Neural crest cell (in vitro differentiated cells): ENCODE measurements around the gene DDX3X. TPM values are rescaled to one million over a fixed set of nuclear protein-coding genes. Genes with fewer than 3 reads are reported as not detected.
A peak's percentile ranks its signal among the peaks of the same experiment; 100 is the strongest.

ENCODE experiments used
- DNase-seq: peaks from one replicate; pipeline ENCODE4 v3.0.0; 2021; ENCODE audit warnings: low read depth, mixed read lengths, low spot score
- H3K27ac Mint-ChIP-seq: one replicate; pipeline ENCODE4 v1.8.0; 2021; ENCODE audit warnings: mild to moderate bottlenecking, mixed read lengths; ENCODE audit not compliant: unreplicated experiment
- H3K27me3 Mint-ChIP-seq: 2 replicates; pipeline ENCODE4 v1.8.0; 2021; ENCODE audit warnings: low read depth, mild to moderate bottlenecking, mixed read lengths
- H3K36me3 Mint-ChIP-seq: 2 replicates; pipeline ENCODE4 v1.8.0; 2021; ENCODE audit warnings: low read depth, mild to moderate bottlenecking, mixed read lengths
- H3K4me1 Mint-ChIP-seq: 2 replicates; pipeline ENCODE4 v1.8.0; 2021; ENCODE audit warnings: mixed read lengths
- H3K4me3 Mint-ChIP-seq: one replicate; pipeline ENCODE4 v1.8.0; 2021; ENCODE audit warnings: mild to moderate bottlenecking, mixed read lengths
- H3K9me3 Mint-ChIP-seq: 2 replicates; pipeline ENCODE4 v1.8.0; 2021; ENCODE audit warnings: mixed read lengths
- total RNA-seq: library from RNA; stranded (reverse); gene quantifications from 2 replicates; pipeline ENCODE4 v1.2.1, GENCODE V29; 2021
- TF ChIP-seq, protein P1 (sequence below): fragments of 200-600 bp; sonication (generic); conservative IDR thresholded peaks from 2 replicates; pipeline ENCODE4 v1.5.0; 2021; ENCODE audit warnings: antibody characterized with exemption, mild to moderate bottlenecking

Gene DDX3X
- total RNA-seq, 1 donor from 2014 or later: 300 TPM

GRCh38 chrX:41373989-41374606, 40.1 kb downstream of the DDX3X start:
- TF ChIP-seq, protein P1, sequence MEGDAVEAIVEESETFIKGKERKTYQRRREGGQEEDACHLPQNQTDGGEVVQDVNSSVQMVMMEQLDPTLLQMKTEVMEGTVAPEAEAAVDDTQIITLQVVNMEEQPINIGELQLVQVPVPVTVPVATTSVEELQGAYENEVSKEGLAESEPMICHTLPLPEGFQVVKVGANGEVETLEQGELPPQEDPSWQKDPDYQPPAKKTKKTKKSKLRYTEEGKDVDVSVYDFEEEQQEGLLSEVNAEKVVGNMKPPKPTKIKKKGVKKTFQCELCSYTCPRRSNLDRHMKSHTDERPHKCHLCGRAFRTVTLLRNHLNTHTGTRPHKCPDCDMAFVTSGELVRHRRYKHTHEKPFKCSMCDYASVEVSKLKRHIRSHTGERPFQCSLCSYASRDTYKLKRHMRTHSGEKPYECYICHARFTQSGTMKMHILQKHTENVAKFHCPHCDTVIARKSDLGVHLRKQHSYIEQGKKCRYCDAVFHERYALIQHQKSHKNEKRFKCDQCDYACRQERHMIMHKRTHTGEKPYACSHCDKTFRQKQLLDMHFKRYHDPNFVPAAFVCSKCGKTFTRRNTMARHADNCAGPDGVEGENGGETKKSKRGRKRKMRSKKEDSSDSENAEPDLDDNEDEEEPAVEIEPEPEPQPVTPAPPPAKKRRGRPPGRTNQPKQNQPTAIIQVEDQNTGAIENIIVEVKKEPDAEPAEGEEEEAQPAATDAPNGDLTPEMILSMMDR: no peak
- H3K27me3 Mint-ChIP-seq: no peaks in the 10 kb centered on the region
- H3K4me3 Mint-ChIP-seq: no peak overlapping the region
- no peak for DNase-seq
- H3K4me1 Mint-ChIP-seq: no peaks in the 10 kb centered on the region
- no peak overlapping the region for H3K27ac Mint-ChIP-seq
- peaks cover 3% of the 10 kb centered on the region for H3K36me3 Mint-ChIP-seq
- no peaks in the 10 kb centered on the region for H3K9me3 Mint-ChIP-seq

GRCh38 chrX:41377624-41378023, 43.7 kb downstream of the DDX3X start:
- Mint-ChIP-seq H3K4me3 (no peak overlapping the region), H3K27me3 (no peaks in the 10 kb centered on the region), H3K27ac (no peak overlapping the region), H3K36me3 (peaks cover 3% of the 10 kb centered on the region), H3K9me3 (no peaks in the 10 kb centered on the region), H3K4me1 (peaks cover 5% of the 10 kb centered on the region)
- DNase-seq: no peak
- TF ChIP-seq, protein P1: no peak

DNA sequence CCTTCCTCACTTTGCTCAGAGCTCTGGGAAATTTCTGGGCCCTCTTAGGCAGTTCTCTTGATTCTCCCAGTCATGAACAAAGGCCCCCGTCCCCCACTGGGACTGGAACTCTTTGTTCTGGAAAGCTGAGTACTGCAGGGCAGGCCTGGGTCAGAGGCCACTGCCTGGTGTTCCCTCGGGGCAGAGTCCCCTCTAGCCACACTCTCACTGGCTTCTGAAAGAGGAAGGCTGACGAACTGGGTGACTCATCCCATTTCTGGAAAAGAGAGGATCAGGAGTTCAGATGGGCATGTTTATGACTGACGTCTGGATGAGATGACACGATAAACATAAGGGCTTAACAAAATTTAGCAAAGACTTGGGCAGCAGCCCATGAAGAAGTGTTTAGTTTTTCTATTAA, 47.7 kb downstream of the DDX3X start:
- Mint-ChIP-seq H3K27ac (peak overlapping the region; percentile 60), H3K4me3 (no peak overlapping the region), H3K9me3 (no peaks in the 10 kb centered on the region), H3K4me1 (peaks cover 14% of the 10 kb centered on the region), H3K27me3 (no peaks in the 10 kb centered on the region), H3K36me3 (no peaks in the 10 kb centered on the region)
- TF ChIP-seq, protein P1: no peak
- peak; percentile 4 for DNase-seq

GRCh38 chrX:41382714-41383645, 49.0 kb downstream of the DDX3X start:
- no peak for DNase-seq
- H3K4me3 Mint-ChIP-seq: no peak overlapping the region
- TF ChIP-seq, protein P1: no peak
- H3K27ac Mint-ChIP-seq: no peak overlapping the region
- no peaks in the 10 kb centered on the region for H3K36me3 Mint-ChIP-seq
- no peaks in the 10 kb centered on the region for H3K27me3 Mint-ChIP-seq
- peaks cover 17% of the 10 kb centered on the region for H3K4me1 Mint-ChIP-seq
- H3K9me3 Mint-ChIP-seq: peaks cover 2% of the 10 kb centered on the region

DNA sequence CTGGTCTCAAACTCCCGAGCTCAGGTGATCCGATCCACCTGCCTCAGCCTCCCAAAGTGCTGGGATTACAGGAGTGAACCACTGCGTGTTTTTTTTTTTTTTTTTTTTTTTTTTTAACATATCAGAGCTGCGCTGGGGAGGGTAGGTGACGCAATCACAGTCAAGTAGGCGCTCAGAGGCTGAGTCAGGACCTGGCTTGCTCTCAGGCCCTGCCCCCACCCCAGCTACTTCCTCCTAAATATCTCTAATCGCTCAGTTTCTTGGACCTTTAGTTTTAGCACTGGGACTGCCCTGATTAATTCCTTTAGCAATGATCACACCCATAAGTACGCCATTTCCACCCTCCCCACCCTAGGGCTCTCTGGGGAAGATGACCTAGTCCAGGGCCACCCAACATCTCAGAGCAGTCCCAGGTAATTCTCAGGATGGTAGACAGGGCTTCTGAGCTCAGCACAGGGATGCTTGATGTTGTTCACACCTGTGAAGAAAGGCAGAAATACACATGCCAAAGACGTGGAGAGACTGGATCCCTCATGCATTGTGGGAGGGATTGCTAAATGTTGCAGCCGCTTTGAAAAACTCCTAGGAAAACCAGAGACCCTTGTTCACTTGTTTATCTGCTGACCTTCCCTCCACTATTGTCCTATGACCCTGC, 50.2 kb downstream of the DDX3X start:
- no peak for DNase-seq
- H3K36me3 Mint-ChIP-seq: no peaks in the 10 kb centered on the region
- H3K27ac Mint-ChIP-seq: no peak overlapping the region
- H3K9me3 Mint-ChIP-seq: peaks cover 3% of the 10 kb centered on the region
- peaks cover 18% of the 10 kb centered on the region for H3K4me1 Mint-ChIP-seq
- H3K4me3 Mint-ChIP-seq: no peak overlapping the region
- TF ChIP-seq, protein P1: no peak
- no peaks in the 10 kb centered on the region for H3K27me3 Mint-ChIP-seq
